ENCODE results near the gene FHOD3.

The FHOD3 gene

GRCh38 chr18:36323421-36323820, 25.9 kb downstream of the FHOD3 start:
- no peak for DNase-seq (ENCODE audit: low read depth)

GRCh38 chr18:36325846-36326245, 28.3 kb downstream of the FHOD3 start:
- no peak for DNase-seq (ENCODE audit: low read depth)

DNA sequence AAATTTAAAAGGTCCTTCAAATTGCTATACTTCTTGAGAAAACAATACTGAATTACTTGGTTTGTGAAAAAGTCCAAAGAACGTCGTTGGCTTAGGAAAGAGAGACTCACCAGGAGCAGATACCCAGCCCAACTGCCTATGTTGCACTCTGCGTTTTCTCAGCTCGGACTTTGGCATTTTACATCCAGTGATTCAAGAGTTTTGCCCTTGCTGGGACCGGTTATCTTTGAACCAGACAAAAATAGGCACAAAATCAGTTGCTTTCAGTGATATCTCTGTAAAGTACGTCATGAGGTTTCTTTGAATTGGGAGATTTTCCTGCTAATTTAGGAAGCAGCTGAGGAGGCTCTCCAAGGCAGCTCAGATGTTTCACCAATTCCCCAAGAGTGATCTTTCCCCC, 29.3 kb downstream of the FHOD3 start:
- no peak for DNase-seq (ENCODE audit: low read depth)

- no peak for DNase-seq (ENCODE audit: low read depth)
Measured at GRCh38 chr18:36327352-36328316, 30.1 kb downstream of the FHOD3 start.

DNA sequence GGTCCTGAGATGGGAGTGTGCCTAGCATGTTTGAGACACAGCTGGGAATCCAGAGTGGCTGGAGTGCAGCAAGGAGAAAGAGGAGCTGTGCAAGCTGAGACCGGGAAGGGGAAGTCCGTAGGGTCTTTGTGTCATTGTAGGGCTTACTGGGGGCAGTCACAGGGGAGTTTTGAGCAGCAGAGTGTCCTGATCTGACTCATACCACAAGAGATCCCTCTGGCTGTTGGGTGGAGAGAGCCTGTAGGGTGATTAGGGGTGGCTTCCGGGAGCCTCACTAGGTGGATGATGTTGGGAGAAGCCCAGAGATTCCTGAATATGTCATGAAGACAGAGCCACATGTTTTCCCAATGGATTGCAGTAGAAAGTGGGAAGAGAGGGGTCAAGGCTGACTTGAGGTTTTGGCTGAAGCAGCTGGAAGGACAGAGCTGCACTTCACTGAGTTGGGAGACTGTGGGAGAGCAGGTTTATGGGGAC, 30.9 kb downstream of the FHOD3 start:
- DNase-seq (ENCODE audit: low read depth): no peak

GRCh38 chr18:36328916-36329315, 31.4 kb downstream of the FHOD3 start:
- DNase-seq (ENCODE audit: low read depth): no peak

DNA sequence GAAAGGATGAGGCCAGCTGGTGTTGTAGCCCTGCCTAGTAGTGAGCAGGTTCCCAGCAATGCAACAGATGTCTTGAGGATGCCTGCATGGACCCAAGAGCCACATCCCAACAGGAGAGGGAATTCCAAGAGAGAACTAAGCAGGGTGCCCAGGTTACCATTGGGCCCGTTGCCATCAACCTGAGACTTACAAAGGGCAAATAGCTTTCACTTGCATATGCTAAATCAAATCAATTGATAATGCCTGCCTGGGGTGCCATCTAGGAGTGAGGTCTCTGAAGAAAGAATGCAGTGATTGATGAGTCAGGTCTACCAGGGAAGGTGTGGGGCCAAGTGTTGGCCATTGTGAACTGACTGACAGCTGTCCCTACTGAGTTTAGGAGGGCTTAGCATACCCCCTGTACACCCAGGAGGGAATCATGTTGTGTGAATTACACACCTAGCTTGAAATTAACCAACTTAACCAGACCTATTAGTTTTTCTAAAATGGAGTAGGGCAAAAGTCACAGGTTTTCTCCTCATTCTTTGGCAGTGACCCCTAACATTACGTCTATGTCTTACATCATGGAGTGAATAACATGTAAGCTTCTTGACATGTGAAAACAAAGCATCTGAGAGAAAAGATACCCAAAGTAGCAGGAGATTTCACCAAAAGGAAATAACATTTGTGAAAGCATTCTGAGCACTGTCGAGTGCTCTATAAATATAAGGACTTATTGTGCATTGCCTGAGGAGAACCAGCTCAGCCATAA, 32.3 kb downstream of the FHOD3 start:
- DNase-seq (ENCODE audit: low read depth): no peak

- DNase-seq (ENCODE audit: low read depth): no peak
Measured at GRCh38 chr18:36330435-36331052, 33.0 kb downstream of the FHOD3 start.

- no peak for DNase-seq (ENCODE audit: low read depth)
Measured at GRCh38 chr18:36331521-36331971, 34.0 kb downstream of the FHOD3 start.

DNA sequence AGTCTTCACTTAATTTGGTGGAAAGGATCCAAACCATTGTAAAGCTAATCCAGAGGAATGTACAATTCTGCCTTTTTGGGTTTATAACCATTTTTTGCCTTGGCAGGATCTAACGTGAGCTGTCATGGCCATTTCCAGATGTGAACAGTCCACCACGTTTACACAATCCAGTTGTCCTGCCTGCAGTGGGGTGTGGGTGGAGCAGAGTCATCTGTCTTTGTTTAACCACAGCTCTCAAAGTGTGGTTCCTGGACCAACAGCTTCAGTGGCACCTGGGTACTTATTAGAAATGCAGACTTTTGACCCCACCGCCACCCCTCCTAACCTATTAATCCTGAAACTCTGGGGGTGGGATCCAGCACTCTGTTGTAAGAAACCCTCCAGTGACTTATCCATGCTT, 35.9 kb downstream of the FHOD3 start:
- no peak for DNase-seq (ENCODE audit: low read depth)

- no peak for DNase-seq (ENCODE audit: low read depth)
Measured at GRCh38 chr18:36334798-36335197, 37.3 kb downstream of the FHOD3 start.

DNA sequence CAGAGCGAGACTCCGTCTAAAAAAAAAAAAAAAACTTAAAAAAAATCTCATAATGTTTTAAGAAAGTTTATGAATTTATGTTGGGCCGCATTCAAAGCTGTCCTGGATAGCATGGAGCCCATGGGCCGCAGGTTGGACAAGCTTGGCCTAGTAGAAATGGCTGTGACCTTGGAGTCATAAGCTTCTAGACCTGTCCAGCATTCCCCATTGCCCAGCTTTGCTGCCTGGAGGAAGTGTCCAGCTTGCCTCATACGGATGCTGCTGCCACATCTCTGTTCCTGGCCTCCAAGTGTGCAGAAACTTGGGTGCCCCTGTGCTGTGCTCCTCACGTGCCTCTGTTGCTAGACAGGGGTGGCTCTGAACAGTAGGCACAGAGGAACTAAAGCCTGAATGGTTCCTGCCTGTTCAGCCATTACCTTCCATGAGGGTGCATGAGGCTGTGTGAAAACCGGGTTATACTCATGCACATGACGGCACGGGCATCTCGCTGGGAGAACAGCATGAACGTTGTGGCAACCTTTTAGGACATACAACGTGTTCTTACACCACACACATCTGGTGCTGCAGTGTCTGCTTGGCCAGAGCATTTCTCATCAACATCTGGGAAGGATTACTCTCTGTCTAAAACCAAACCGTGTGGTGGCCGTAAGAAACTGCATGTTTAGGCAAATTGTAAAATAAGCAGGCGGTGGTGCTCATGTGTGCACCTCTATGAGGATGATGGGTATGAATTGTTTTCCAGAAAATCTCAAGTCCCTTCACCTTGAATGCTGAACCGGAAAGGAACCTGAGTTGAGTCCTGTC, 38.2 kb downstream of the FHOD3 start:
- DNase-seq (ENCODE audit: low read depth): no peak

GRCh38 chr18:36337679-36338402, 40.3 kb downstream of the FHOD3 start:
- no peak for DNase-seq (ENCODE audit: low read depth)

DNA sequence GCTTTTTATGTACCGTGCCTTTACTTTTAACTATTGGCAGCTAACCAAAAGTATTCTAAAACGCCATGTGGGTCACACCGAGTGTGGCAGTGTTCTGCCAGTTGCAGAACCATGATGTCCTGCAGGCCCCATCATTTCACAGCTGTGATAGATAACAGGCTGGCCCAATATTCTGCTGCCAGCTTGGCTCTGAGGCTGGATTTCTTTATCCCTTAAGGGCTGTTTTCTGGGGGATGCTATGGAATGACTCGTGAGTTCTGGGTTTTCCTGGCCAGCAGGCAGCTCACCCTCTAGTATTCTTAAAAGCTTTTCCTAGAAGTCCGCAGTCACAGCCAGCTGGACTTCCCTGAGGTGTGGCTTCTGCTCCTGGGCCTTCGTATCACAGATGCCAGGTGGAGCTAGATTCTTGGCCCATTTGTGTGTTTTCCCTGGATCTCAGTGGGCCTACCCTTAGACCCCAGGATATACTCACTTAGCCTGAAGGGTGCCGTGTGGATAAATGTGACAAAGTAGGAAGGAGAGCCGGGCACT, 41.0 kb downstream of the FHOD3 start:
- no peak for DNase-seq (ENCODE audit: low read depth)

- no peak for DNase-seq (ENCODE audit: low read depth)
Measured at GRCh38 chr18:36340246-36340645, 42.7 kb downstream of the FHOD3 start.

DNA sequence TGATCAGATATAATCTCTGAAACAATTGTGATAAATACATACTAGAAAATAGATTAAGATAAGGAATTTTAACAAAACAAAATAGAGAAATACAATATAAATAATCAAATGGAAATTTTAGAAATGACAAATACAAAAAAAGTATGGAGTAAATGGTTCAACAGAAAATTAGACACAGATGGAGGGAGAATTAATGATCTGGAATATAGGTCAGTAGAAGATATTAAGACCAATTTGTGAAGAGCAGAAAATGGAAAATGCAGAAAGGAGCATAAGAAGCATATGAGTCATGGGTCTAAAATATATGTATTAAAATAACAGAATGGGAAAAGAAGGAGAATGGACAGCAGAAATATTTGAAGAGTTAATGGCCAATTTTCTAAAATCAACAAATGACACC, 44.4 kb downstream of the FHOD3 start:
- DNase-seq (ENCODE audit: low read depth): no peak

GRCh38 chr18:36348331-36348730, 50.8 kb downstream of the FHOD3 start:
- no peak for DNase-seq (ENCODE audit: low read depth)

DNA sequence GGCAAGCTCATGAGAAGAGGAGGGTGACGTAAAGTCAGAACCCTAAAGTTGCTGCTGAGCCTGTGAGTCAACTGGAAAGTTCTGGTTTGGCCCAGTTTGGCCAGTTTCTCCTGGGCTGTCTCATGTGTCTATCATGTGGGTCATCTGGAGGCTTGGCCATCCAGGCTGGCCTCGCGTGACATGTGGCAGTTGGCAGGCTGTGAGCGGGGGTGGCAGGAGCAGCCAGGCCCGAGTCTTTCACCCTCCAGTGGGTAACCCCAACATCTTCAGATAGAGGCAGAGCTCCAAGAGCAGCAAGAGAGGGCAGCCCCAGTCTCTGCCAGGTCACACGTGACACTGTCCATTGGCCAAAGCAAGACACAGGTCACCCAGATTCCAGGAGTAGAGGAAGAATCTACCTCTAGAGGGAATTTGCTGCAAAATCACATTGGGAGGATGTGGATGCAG, 51.5 kb downstream of the FHOD3 start:
- no peak for DNase-seq (ENCODE audit: low read depth)

DNA sequence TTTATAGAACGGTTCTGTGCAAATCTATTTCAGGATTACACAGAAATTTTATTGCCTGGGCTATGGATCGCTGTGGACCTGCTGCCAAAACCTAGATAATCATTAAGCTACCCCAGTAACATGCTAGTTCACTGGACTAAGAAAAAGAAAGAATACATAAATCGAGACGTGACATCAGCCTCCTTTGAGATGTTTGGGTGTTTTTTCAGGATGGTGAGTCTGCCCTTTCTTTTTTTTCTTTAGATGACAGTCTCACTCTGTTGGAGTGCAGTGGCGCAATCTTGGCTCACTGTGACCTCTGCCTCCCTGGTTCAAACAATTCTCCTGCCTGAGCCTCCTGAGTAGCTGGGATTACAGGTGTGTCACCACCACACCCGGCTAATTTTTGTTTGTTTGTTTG, 52.0 kb downstream of the FHOD3 start:
- no peak for DNase-seq (ENCODE audit: low read depth)

DNA sequence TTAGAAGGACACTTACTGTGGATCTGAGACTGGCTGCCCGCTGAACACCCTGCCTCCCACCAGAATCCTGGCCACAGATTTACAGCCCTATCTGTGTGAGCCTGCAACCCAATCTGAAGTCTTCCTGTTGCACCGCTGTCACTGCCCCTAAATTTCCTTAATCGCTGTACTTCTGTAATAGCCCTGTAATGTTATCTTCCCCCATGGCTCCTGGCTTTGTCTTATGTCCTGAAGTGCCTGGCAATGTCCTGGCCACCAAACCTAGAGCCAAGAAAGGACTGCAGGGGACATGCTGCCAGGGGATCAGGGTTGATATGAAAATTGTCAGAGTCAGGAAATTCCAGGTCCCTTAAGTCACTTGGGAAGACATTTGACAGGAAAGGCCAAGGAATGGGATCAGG, 52.7 kb downstream of the FHOD3 start:
- no peak for DNase-seq (ENCODE audit: low read depth)
